Measurements from ENCODE around the gene PHLDA1. TPM values are rescaled to one million over a fixed set of nuclear protein-coding genes. Genes with fewer than 3 reads are reported as not detected.

The PHLDA1 gene
- total and polyA plus RNA-seq, 9 of the 15 experiments (the other 6 are each of a cell fraction or from before 2014, with no cell fraction given): 0.15 to 2.9 (median 0.54) TPM

DNA sequence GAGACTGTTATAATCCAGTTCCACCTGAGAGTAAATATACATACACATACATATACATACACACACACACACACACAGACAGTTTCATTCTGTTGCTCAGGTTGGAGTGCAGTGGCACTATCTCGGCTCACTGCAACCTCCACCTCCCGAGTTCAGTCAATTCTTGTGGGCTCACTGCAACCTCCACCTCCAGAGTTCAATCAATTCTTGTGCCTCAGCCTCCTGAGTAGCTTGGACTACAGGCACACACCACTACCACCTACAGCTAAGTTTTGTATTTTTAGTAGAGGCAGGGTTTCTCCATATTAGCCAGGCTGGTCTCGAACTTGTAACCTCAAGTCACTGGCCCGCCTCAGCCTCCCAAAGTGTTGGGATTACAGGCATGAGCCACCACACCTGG lies 8.9 kb upstream of the PHLDA1 start (continued):
- TF ChIP-seq ZBTB5 (IDR thresholded peaks at IDR 0.05) (no peak), POLR3A (IDR thresholded peaks at IDR 0.05; ENCODE audit: borderline replicate concordance, extremely low read depth, insufficient read depth, insufficient read length) (no peak), HDAC2 (IDR thresholded peaks at IDR 0.05) (no peak), DPF2 (IDR thresholded peaks at IDR 0.05) (no peak), NR3C1 (CRISPR knock-in tag; IDR thresholded peaks at IDR 0.05) (no peak), HDAC3 (IDR thresholded peaks at IDR 0.05; ENCODE audit: borderline replicate concordance, partially characterized antibody) (no peak), NR2F6 (CRISPR knock-in tag; IDR thresholded peaks at IDR 0.05) (no peak), SUPT5H (IDR thresholded peaks at IDR 0.05) (peak; percentile 50; the same call in 1 of the 2 replicates), KAT2B (IDR thresholded peaks at IDR 0.05; ENCODE audit: low read depth, low read length) (no peak), FOXA3 (CRISPR knock-in tag; conservative IDR thresholded peaks at IDR 0.05 in 1 of 2, IDR thresholded peaks at IDR 0.05 in 1 of 2) (no peak), SAP30 (IDR thresholded peaks at IDR 0.05; ENCODE audit: borderline replicate concordance, insufficient read depth, low read depth, low read length, poor library complexity, severe bottlenecking) (no peak), PURB (CRISPR knock-in tag; IDR thresholded peaks at IDR 0.05; ENCODE audit: low read depth) (no peak), TAL1 (IDR thresholded peaks at IDR 0.05) (no peak)
- TF ChIP-seq, protein P1, sequence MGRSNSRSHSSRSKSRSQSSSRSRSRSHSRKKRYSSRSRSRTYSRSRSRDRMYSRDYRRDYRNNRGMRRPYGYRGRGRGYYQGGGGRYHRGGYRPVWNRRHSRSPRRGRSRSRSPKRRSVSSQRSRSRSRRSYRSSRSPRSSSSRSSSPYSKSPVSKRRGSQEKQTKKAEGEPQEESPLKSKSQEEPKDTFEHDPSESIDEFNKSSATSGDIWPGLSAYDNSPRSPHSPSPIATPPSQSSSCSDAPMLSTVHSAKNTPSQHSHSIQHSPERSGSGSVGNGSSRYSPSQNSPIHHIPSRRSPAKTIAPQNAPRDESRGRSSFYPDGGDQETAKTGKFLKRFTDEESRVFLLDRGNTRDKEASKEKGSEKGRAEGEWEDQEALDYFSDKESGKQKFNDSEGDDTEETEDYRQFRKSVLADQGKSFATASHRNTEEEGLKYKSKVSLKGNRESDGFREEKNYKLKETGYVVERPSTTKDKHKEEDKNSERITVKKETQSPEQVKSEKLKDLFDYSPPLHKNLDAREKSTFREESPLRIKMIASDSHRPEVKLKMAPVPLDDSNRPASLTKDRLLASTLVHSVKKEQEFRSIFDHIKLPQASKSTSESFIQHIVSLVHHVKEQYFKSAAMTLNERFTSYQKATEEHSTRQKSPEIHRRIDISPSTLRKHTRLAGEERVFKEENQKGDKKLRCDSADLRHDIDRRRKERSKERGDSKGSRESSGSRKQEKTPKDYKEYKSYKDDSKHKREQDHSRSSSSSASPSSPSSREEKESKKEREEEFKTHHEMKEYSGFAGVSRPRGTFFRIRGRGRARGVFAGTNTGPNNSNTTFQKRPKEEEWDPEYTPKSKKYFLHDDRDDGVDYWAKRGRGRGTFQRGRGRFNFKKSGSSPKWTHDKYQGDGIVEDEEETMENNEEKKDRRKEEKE (IDR thresholded peaks at IDR 0.05; ENCODE audit: borderline replicate concordance in 1 of 2, control insufficient read depth in 1 of 2, low read depth in 2 of 2, low read length in 1 of 2): no peak

All from K562 (cell line).